A673 (cell line): Measurements from ENCODE around the gene SEPHS2.

Experiments
- CTCF ChIP-seq: fragments of 300-800, 200-600 bp; sonication (generic); conservative IDR thresholded peaks from 2 replicates; pipeline ENCODE4 v1.5.1; 2017; ENCODE audit warnings: low read depth, mild to moderate bottlenecking, antibody characterized with exemption, low read length, moderate library complexity, mixed read lengths
- EZH2 ChIP-seq: fragments of 200-600 bp; sonication (generic); IDR thresholded peaks from 2 replicates; pipeline ENCODE4 v1.6.1; 2017; ENCODE audit warnings: borderline replicate concordance, low read depth, mild to moderate bottlenecking, mixed read lengths, antibody characterized with exemption, low read length; ENCODE audit not compliant: poor library complexity, severe bottlenecking

DNA sequence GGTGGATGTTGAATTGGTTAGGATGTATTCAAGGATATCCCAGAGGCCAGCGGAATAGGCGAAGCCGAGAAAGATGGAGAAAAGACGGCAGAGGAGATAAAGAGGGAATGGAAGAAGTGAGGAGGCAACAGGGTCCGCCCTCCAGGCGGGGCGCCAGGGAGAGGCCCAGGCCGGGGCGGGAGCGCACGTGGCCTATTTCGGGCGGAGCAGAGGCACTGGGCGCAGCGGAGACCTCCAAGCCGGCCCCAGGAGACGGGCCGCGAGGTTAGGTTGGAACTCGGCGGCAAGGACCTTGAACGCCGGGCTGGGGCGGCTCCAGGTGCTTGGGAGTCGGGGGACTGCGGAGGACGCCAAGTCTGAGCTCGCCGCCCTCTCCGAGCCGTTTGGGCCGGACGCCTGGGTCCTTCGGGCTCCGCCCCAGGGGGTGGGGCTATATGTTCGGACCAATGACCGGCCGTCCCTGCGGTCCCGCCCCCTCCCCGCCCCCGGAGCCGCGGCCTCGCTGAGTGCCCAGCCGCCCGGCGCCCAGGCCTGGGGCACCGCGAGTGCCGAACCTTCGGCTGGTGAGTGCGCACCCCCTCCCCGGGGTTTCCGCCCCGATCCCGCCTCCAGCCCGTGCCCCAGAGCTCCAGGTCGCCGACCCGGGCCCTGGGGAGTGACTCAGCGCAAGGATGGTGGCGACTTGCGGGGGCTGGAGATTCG lies 38.4 kb downstream of the SEPHS2 start, which contains the start of gene ZNF771:
- no peak for TF ChIP-seq CTCF
- no peak for TF ChIP-seq EZH2
